GM19099 (cell line): ENCODE results near the gene IL15RA.

Source experiments
- POLR2A ChIP-seq: IDR thresholded peaks from 3 replicates; pipeline ENCODE4 v1.6.1; 2011; ENCODE audit warnings: low read depth; ENCODE audit not compliant: insufficient read length; ENCODE audit errors: extremely low read depth

Gene IL15RA

GRCh38 chr10:5945561-5946418 is 31.6 kb downstream of the IL15RA start:
- no peak for TF ChIP-seq POLR2A

DNA sequence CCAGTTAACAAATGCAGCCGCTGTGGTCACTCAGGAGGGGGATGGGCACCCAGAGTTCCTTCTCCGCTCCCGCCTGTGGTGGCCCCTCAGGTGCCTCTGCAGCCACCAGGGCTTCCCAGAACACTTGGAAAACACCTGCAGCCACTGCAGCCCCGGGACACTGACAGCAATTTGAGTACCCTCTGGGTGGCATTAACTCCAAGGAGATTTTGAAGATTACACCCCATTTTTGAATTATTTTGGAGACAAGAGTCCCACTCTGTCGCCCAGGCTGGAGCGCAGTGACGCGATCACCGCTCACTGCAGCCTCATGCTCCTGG is 32.2 kb downstream of the IL15RA start:
- TF ChIP-seq POLR2A, result no peak

GRCh38 chr10:5944389-5945189 is 32.8 kb downstream of the IL15RA start:
- no peak for TF ChIP-seq POLR2A

DNA sequence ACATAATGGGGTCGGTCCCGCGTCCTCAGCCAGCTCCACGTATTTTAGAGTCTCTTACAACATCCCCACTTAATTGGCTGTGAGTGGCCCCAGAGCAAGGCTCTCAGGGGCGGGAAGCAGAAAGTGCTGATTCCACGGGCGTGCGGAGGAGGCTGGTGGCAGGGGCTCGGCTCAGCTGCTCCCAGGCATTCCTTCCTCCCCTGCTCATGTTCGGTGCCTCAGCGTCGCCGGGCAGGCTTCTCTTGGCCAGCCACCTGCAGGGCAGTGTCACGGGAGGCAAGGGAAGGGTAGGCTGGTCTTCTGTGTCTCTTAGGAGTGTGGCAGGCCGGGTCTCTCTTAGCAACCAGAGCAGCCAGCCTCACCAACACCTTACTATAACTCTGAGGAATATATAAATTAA is 33.8 kb downstream of the IL15RA start:
- no peak for TF ChIP-seq POLR2A

DNA sequence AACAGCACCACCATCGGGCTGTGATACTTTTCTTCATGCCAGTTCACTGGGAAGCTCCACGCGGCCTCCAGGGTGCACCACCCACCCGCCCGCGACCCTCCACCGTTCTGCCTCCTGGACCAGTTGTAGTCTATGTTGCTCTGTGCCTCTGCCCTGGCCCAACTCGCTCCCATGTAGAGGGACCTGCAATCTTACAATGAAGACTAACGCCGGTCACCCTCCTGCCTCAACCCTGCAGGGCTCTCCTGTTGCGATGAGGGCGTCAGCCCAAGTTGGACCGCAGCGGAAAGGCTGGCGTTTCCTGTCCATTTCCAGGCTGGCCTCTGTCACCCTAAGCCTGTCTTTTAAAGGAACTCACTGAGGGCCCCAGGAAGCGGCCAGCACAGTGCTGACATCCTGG is 34.9 kb downstream of the IL15RA start:
- TF ChIP-seq POLR2A, result no peak

GRCh38 chr10:5942001-5942400 is 35.3 kb downstream of the IL15RA start:
- no peak for TF ChIP-seq POLR2A

DNA sequence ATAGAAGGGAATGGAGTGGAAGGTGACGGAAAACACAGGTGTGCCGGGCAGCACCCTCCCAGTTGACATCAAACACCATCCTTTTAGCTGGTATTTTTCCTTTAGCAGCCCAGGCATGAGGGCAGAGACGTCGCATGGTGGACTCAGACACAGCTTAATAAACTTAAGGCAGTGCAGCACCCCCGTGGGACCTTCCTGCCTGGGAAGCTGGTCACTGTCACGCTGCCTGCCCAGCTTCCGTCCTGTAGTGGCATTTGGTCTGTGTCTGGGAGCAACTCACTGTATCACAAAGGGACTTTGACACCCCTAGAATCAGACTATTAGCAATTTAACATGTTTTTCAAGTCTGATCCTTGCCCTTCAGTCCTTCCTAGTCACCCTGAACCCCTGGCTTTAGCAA is 35.8 kb downstream of the IL15RA start:
- no peak for TF ChIP-seq POLR2A

DNA sequence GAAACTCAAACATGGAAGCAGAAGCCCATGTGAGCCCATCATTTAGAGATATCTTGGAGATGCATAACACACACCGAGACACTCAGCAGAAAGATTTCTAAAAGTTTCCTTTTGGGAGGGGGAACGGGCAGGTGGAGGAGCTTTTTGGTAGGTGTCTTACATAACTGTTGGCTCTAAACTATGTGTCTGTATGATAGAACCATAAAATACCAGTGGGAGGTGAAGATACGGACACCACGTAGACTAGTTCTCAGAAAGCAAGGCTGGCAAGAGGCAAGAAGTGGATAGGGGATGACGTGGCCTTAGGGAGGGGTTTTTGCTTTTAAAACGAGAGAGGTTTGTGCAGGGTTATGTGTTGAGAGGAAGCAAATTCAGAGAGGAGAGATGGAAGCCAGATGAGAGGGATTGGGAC is 36.5 kb downstream of the IL15RA start:
- TF ChIP-seq POLR2A, result no peak

GRCh38 chr10:5938291-5938690 is 39.1 kb downstream of the IL15RA start:
- no peak for TF ChIP-seq POLR2A

DNA sequence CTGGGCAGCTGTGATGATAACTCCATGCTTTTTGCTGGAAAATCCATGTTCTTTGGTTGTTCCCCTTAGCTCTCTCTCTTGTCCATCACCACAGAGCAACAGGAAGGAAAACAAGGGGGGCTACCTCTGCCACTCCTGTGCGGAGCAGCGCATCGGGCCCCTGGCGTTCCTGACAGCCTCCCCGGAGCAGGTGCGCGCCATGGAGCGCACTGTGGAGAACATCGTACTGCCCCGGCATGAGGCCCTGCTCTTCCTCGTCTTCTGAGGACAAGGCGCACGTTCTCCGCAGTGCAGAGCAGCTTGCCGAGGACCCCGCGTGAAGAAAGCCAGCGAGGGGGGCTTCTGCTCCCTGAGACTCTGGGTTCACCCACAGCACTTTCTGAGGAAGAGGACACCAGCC is 40.3 kb downstream of the IL15RA start:
- TF ChIP-seq POLR2A, result no peak

- TF ChIP-seq POLR2A, result no peak
Observed at GRCh38 chr10:5935628-5936027, 41.7 kb downstream of the IL15RA start.

GRCh38 chr10:5933909-5934546 is 43.3 kb downstream of the IL15RA start:
- no peak for TF ChIP-seq POLR2A

DNA sequence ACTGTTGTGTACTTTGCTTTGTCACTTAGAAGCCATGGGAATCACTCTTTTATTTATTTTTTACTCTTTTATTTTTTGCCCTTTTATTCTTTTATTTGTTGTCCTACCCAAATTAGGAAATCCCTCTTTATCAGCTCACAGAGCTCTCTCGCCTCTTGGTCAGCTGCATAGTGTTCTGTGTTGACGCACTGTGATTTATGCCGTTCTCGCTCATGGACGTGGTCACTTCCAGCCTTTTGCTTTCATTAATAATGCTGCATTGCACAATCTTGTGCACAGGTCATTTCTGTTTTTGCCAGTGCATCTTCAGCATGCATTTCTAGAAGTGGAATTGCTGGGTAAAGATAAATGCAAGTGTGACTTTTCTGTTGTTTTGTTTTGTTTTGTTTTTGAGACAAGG is 45.0 kb downstream of the IL15RA start:
- TF ChIP-seq POLR2A, result no peak

- TF ChIP-seq POLR2A, result no peak
Observed at GRCh38 chr10:5930272-5930671, 47.1 kb downstream of the IL15RA start.

DNA sequence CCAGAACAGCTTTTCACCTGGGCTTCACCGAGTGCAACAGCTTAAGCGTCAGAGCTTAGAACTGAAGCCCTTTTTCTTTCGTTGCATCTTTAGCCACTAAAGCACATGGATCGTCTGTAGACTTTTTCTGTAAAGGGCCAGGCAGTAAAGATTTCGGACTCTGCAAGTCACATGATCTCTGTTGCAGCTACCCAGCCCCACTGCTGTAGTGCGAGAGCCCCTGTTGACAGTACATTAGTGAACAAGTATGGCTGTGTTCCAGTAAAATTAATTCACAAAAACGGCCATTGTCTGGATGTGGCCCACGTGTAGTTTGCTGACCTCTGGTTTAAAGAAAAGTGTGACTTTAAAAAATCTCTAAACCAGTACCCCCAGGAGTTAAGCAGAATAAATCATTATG is 47.9 kb downstream of the IL15RA start:
- no peak for TF ChIP-seq POLR2A

DNA sequence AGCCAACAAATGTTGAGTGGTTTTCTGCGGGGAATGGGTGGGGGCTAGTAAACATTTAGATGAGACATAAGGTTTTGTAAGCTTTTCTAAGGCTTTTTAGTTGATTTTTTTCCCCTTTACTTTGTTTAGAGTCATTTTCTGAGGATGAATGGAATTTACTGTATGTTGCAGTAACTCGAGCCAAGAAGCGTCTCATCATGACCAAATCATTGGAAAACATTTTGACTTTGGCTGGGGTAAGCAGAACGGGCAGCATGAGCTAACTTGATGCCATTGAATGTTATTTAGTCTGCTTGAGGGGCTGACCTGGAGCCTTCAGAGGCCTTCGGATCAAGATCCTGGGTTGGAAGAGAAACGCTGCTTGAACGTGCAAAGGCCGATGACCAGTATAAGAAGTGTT is 50.0 kb downstream of the IL15RA start:
- no peak for TF ChIP-seq POLR2A
